ENCODE measurements around the gene DNAJB9. TPM values are rescaled to one million over a fixed set of nuclear protein-coding genes. Genes with fewer than 3 reads are reported as not detected.

Gene DNAJB9
- total and polyA plus RNA-seq, 4 donors = 27.6 to 164 (median 49.4) TPM

DNA sequence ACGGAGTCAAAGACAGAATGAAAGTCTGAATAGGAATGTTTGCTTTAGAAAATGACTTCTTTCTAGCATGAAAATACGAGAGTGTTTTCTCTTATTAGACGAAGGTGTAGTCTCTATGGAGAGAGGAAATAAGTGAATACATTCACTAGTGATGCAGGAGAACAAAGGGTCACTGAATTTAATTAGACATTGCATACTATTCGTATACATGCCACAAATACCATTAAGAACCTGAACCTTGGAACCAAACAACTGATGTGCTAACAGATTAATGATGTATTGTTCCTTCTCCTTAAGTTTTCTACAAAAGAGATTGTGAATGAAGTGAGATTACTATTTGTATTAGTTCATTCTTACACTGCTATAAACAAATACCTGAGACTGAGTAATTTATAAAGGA, 10.4 kb upstream of the DNAJB9 start:
- Histone ChIP-seq H3K27me3 (ENCODE audit: control insufficient read depth in 4 of 4, insufficient read depth in 4 of 4, low read length in 3 of 4) (no peaks in the 10 kb centered on the region), H3K4me3 (ENCODE audit: low read depth in 1 of 3, low read length in 3 of 3) (no peak overlapping the region), H3K9me3 (ENCODE audit: control insufficient read depth in 4 of 4, low read length in 3 of 4) (peaks cover 2 to 8% (median 4%) of the 10 kb centered on the region in 4 donors), H3K27ac (ENCODE audit: low read depth in 1 of 2, low read length in 2 of 2) (no peak overlapping the region), H3K4me1 (ENCODE audit: control insufficient read depth in 4 of 4, insufficient read depth in 4 of 4, low read length in 3 of 4) (peaks cover 0 to 3% (median 0%) of the 10 kb centered on the region in 4 donors), H3K9ac (ENCODE audit: low read depth in 1 of 2, low read length in 2 of 2) (no peak overlapping the region), H3K36me3 (ENCODE audit: control insufficient read depth in 4 of 4, insufficient read depth in 3 of 4, low read depth in 1 of 4, low read length in 3 of 4) (no peaks in the 10 kb centered on the region)
- TF ChIP-seq GABPA (IDR thresholded peaks at IDR 0.05 in 1 of 2, conservative IDR thresholded peaks at IDR 0.05 in 1 of 2) (no peak), HNF4G (IDR thresholded peaks at IDR 0.05) (no peak), TAF1 (conservative IDR thresholded peaks at IDR 0.05) (no peak), EGR1 (IDR thresholded peaks at IDR 0.05; ENCODE audit: low read depth in 2 of 2) (no peak), RAD21 (IDR thresholded peaks at IDR 0.05) (no peak), YY1 (IDR thresholded peaks at IDR 0.05) (no peak), NR2F2 (IDR thresholded peaks at IDR 0.05) (no peak), FOXA1 (IDR thresholded peaks at IDR 0.05) (no peak), FOXA2 (IDR thresholded peaks at IDR 0.05) (no peak)
- TF ChIP-seq, protein P1, sequence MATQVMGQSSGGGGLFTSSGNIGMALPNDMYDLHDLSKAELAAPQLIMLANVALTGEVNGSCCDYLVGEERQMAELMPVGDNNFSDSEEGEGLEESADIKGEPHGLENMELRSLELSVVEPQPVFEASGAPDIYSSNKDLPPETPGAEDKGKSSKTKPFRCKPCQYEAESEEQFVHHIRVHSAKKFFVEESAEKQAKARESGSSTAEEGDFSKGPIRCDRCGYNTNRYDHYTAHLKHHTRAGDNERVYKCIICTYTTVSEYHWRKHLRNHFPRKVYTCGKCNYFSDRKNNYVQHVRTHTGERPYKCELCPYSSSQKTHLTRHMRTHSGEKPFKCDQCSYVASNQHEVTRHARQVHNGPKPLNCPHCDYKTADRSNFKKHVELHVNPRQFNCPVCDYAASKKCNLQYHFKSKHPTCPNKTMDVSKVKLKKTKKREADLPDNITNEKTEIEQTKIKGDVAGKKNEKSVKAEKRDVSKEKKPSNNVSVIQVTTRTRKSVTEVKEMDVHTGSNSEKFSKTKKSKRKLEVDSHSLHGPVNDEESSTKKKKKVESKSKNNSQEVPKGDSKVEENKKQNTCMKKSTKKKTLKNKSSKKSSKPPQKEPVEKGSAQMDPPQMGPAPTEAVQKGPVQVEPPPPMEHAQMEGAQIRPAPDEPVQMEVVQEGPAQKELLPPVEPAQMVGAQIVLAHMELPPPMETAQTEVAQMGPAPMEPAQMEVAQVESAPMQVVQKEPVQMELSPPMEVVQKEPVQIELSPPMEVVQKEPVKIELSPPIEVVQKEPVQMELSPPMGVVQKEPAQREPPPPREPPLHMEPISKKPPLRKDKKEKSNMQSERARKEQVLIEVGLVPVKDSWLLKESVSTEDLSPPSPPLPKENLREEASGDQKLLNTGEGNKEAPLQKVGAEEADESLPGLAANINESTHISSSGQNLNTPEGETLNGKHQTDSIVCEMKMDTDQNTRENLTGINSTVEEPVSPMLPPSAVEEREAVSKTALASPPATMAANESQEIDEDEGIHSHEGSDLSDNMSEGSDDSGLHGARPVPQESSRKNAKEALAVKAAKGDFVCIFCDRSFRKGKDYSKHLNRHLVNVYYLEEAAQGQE (IDR thresholded peaks at IDR 0.05) = no peak
- TF ChIP-seq, protein P2, sequence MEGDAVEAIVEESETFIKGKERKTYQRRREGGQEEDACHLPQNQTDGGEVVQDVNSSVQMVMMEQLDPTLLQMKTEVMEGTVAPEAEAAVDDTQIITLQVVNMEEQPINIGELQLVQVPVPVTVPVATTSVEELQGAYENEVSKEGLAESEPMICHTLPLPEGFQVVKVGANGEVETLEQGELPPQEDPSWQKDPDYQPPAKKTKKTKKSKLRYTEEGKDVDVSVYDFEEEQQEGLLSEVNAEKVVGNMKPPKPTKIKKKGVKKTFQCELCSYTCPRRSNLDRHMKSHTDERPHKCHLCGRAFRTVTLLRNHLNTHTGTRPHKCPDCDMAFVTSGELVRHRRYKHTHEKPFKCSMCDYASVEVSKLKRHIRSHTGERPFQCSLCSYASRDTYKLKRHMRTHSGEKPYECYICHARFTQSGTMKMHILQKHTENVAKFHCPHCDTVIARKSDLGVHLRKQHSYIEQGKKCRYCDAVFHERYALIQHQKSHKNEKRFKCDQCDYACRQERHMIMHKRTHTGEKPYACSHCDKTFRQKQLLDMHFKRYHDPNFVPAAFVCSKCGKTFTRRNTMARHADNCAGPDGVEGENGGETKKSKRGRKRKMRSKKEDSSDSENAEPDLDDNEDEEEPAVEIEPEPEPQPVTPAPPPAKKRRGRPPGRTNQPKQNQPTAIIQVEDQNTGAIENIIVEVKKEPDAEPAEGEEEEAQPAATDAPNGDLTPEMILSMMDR (IDR thresholded peaks at IDR 0.05; ENCODE audit: low read depth, low read length, missing input control) = no peak
- 93% methylated on average over 4 of the region's 4 CpGs for WGBS
- DNase-seq (ENCODE audit: low spot score) = no peak

DNA sequence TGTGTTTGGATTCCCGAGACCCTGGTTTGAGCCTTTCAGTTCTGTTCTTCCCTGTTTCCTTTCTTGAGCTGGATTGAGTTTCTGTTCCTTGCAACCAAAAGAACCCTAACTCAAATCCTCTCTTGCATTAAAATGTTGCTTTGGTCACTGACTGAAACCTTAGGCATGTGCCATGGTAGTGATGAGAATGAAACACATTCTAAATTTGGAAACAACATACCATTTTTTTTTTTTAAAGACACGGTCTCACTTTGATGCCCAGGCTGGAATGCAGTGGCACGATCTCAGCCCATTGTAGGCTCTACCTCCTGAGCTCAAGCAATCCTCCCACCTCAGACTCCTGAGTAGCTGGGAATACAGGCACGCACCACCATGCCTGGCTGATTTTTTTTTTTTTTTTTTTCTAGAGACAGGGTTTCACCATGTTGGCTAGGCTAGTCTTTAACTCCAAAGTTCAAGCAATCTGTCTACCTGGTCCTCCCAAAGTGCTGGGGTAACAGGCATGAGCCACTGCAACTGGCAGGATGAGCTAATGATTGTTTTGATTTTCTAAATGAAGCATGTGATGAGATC, 8.5 kb upstream of the DNAJB9 start:
- Histone ChIP-seq H3K9me3 (ENCODE audit: control insufficient read depth in 4 of 4, low read length in 3 of 4) (peaks cover 2 to 8% (median 4%) of the 10 kb centered on the region in 4 donors), H3K4me3 (ENCODE audit: low read depth in 1 of 3, low read length in 3 of 3) (no peak overlapping the region), H3K27ac (ENCODE audit: low read depth in 1 of 2, low read length in 2 of 2) (no peak overlapping the region), H3K4me1 (ENCODE audit: control insufficient read depth in 4 of 4, insufficient read depth in 4 of 4, low read length in 3 of 4) (peaks cover 0 to 3% (median 0%) of the 10 kb centered on the region in 4 donors), H3K27me3 (ENCODE audit: control insufficient read depth in 4 of 4, insufficient read depth in 4 of 4, low read length in 3 of 4) (no peaks in the 10 kb centered on the region), H3K36me3 (ENCODE audit: control insufficient read depth in 4 of 4, insufficient read depth in 3 of 4, low read depth in 1 of 4, low read length in 3 of 4) (peaks cover 0 to 4% (median 1%) of the 10 kb centered on the region in 4 donors), H3K9ac (ENCODE audit: low read depth in 1 of 2, low read length in 2 of 2) (no peak overlapping the region)
- WGBS = 96% methylated on average over 4 of the region's 4 CpGs
- DNase-seq (ENCODE audit: low spot score) = no peak
- TF ChIP-seq HNF4G (IDR thresholded peaks at IDR 0.05) = no peak
- no peak for TF ChIP-seq NR2F2 (IDR thresholded peaks at IDR 0.05)
- TF ChIP-seq, protein P3, sequence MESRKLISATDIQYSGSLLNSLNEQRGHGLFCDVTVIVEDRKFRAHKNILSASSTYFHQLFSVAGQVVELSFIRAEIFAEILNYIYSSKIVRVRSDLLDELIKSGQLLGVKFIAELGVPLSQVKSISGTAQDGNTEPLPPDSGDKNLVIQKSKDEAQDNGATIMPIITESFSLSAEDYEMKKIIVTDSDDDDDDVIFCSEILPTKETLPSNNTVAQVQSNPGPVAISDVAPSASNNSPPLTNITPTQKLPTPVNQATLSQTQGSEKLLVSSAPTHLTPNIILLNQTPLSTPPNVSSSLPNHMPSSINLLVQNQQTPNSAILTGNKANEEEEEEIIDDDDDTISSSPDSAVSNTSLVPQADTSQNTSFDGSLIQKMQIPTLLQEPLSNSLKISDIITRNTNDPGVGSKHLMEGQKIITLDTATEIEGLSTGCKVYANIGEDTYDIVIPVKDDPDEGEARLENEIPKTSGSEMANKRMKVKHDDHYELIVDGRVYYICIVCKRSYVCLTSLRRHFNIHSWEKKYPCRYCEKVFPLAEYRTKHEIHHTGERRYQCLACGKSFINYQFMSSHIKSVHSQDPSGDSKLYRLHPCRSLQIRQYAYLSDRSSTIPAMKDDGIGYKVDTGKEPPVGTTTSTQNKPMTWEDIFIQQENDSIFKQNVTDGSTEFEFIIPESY (IDR thresholded peaks at IDR 0.05) = no peak
- no peak for TF ChIP-seq HNF4A (conservative IDR thresholded peaks at IDR 0.05)
- no peak for TF ChIP-seq FOXA2 (IDR thresholded peaks at IDR 0.05)
- TF ChIP-seq, protein P4, sequence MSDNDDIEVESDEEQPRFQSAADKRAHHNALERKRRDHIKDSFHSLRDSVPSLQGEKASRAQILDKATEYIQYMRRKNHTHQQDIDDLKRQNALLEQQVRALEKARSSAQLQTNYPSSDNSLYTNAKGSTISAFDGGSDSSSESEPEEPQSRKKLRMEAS (IDR thresholded peaks at IDR 0.05) = no peak
- no peak for TF ChIP-seq JUND (IDR thresholded peaks at IDR 0.05)
- TF ChIP-seq FOXA1 (IDR thresholded peaks at IDR 0.05) = no peak
- TF ChIP-seq, protein P2 (IDR thresholded peaks at IDR 0.05; ENCODE audit: low read depth, low read length, missing input control) = no peak
- TF ChIP-seq SP1 (IDR thresholded peaks at IDR 0.05) = no peak
